GM13976 (cell line): Measurements from ENCODE around the gene CTNNAL1.

Experiments
- DNase-seq: peaks from one replicate; pipeline ENCODE4 v3.0.0; 2012; ENCODE audit warnings: low spot score
- in situ Hi-C: fragments of 300-500 bp; cut with MboI; formaldehyde crosslinking; loops from one replicate; pipeline ENCODE4 v1.12.0; 2022; ENCODE audit warnings: low sequenced_read_pairs, mixed read lengths, inconsistent platforms; ENCODE audit not compliant: unreplicated experiment
- TF ChIP-seq, protein P1 (sequence below): IDR thresholded peaks from 2 replicates; pipeline ENCODE4 v1.5.1; 2012; ENCODE audit warnings: borderline replicate concordance, mild to moderate bottlenecking; ENCODE audit not compliant: insufficient read depth; ENCODE audit errors: extremely low read depth, missing control alignments, control extremely low read depth

CTNNAL1 gene

DNA sequence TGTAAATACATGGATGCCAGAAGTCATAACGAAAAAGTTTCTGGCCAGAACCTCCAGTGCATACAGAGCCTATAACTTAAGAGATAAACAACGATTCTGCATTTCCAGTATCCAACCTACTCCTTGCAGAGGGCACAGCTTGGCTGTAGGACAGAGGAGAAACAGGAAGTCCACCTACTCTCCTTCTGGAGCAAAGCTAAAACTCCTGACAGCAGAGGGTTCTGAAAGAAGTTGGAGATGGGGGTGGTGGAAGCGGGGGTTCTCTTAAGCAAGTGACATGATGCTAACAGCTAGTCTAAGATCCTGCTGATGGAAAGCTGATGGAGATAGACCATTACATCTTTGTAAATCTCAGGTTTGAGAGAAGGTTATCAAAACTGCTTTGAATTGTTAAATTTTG lies 35.5 kb upstream of the CTNNAL1 start:
- in situ Hi-C loops = no loop called here
- TF ChIP-seq, protein P1, sequence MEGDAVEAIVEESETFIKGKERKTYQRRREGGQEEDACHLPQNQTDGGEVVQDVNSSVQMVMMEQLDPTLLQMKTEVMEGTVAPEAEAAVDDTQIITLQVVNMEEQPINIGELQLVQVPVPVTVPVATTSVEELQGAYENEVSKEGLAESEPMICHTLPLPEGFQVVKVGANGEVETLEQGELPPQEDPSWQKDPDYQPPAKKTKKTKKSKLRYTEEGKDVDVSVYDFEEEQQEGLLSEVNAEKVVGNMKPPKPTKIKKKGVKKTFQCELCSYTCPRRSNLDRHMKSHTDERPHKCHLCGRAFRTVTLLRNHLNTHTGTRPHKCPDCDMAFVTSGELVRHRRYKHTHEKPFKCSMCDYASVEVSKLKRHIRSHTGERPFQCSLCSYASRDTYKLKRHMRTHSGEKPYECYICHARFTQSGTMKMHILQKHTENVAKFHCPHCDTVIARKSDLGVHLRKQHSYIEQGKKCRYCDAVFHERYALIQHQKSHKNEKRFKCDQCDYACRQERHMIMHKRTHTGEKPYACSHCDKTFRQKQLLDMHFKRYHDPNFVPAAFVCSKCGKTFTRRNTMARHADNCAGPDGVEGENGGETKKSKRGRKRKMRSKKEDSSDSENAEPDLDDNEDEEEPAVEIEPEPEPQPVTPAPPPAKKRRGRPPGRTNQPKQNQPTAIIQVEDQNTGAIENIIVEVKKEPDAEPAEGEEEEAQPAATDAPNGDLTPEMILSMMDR = no peak
- DNase-seq = no peak

DNA sequence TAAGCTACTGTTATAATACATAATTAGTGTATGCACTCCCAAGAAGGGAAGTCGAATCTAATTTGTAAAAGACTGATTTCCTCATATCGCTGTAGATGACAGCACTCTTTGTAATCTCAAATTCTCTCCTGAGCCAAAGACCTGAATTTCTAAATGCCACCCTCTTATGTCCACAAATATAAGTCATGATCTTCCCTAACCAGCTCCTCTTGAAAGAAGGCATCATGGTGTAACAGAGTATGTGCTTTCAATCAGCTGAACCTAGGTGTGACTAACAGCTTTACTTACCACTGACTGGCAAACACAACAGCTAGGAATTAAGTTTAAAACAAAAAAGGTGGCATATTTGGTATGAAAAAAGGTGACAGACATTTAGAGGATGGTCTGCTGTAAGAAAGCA lies 34.0 kb upstream of the CTNNAL1 start:
- TF ChIP-seq, protein P1 = no peak
- in situ Hi-C loops = no loop called here
- DNase-seq = no peak

DNA sequence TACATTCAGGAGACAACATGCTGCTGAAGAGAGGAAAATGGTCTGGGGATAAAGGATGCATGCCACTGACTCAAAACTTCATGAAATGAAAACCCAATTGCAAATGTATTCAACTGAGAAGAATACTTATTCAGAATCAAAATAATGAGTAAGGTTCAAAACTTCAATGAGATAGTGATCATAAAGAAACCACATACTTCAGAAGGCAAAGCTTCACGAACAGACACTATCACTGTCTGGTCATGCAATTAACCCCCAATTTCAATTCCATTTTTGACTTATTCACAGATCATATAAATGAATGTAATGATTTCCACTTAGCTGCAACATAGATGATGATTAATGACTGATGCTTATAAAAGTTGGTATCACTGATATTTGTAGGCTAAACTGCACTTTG lies 33.0 kb upstream of the CTNNAL1 start:
- in situ Hi-C loops = no loop called here
- TF ChIP-seq, protein P1 = no peak
- no peak for DNase-seq

DNA sequence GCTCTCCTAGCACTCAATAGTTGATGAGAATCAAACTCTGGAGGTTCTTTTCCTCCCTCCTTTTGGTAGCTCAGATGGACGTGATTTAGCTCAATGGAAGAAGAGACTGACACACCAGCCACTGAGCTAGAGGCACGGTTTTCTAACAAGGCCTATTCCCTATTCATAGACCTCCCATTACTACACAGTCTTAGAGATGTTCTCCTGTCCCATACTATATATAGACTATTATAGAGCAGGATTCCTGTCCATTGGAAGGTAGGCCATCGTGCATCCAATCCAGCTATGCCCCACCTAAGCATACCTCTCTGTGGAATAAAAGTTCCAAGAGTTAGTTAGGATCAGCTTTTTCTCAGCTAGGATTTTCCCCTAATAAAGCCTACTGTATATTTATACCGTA lies 30.3 kb upstream of the CTNNAL1 start:
- TF ChIP-seq, protein P1 = no peak
- in situ Hi-C loops = no loop called here
- no peak for DNase-seq

DNA sequence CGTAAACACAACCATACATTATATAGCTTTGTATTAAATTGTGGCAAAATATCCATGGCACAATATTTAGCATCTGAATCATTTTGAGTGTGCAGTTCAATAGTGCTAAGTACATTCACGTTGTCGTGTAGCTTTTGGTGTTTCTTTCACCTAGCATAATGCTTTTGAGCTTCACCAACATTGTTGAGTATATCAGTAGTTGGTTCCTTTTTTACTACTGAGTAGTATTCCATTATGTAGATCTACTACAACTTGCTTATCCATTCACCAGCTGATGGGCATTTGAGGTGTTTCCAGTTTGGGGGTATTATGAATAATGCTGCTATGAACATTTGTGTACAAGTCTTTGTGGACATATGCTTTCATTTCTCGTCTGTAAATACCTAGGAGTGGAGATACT lies 27.3 kb upstream of the CTNNAL1 start:
- TF ChIP-seq, protein P1 = no peak
- in situ Hi-C loops = no loop called here
- no peak for DNase-seq

DNA sequence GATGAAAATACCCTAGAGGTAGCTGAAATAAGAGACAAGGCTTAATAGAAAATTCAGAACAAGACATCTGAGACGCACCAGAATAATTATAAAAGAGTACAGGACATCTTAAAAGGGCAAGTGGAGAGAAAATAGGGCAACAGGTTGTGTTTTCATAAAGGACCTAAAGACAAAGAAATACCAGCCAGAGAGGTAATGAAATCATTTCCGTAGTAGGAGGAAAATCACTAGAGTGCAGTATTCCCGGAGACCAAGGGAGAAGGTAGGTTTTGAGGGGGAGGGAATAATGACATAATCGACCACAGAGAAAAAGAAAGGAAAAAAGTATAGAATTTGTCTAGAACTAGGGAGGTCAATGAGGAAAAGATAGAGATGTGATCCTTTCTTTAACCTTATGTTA lies 26.2 kb upstream of the CTNNAL1 start:
- in situ Hi-C loops = no loop called here
- DNase-seq = no peak

More for the DNA sequence above, 26.2 kb upstream of the CTNNAL1 start:
- TF ChIP-seq, protein P1 = no peak
